Mesothelial cell of epicardium (in vitro differentiated cells): ENCODE measurements around the gene OR5AC2. TPM values are rescaled to one million over a fixed set of nuclear protein-coding genes. Genes with fewer than 3 reads are reported as not detected.
A peak's percentile ranks its signal among the peaks of the same experiment; 100 is the strongest.

ENCODE experiments used
- DNase-seq, 2 experiments: peaks; one replicate each; pipeline ENCODE4 v3.0.0; 2021; ENCODE audit warnings: low spot score in 2 of 2; ENCODE audit not compliant: unreplicated experiment in 2 of 2
- H3K27ac Mint-ChIP-seq: 2 replicates; pipeline ENCODE4 v1.8.0; 2021; ENCODE audit warnings: mixed read lengths
- H3K27me3 Mint-ChIP-seq: 2 replicates; pipeline ENCODE4 v1.8.0; 2021; ENCODE audit warnings: low read depth, mixed read lengths
- H3K36me3 Mint-ChIP-seq: 2 replicates; pipeline ENCODE4 v1.8.0; 2021; ENCODE audit warnings: mixed read lengths
- H3K4me1 Mint-ChIP-seq: 2 replicates; pipeline ENCODE4 v1.8.0; 2021; ENCODE audit warnings: mixed read lengths
- H3K4me3 Mint-ChIP-seq: 2 replicates; pipeline ENCODE4 v1.8.0; 2021; ENCODE audit warnings: mild to moderate bottlenecking, moderate library complexity, mixed read lengths
- H3K9me3 Mint-ChIP-seq: 2 replicates; pipeline ENCODE4 v1.8.0; 2021; ENCODE audit warnings: mixed read lengths
- total RNA-seq: library from RNA; stranded (reverse); gene quantifications from 3 replicates; pipeline ENCODE4 v1.2.1, GENCODE V29; 2021
- TF ChIP-seq, protein P1 (sequence below): fragments of 200-600 bp; sonication (generic); IDR thresholded peaks from one replicate; pipeline ENCODE4 v1.5.0; 2021; ENCODE audit warnings: antibody characterized with exemption; ENCODE audit not compliant: unreplicated experiment

Gene OR5AC2, protein sequence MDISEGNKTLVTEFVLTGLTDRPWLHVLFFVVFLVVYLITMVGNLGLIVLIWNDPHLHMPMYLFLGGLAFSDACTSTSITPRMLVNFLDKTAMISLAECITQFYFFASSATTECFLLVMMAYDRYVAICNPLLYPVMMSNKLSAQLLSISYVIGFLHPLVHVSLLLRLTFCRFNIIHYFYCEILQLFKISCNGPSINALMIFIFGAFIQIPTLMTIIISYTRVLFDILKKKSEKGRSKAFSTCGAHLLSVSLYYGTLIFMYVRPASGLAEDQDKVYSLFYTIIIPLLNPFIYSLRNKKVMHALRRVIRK
- not detected in 3 replicates for total RNA-seq

DNA sequence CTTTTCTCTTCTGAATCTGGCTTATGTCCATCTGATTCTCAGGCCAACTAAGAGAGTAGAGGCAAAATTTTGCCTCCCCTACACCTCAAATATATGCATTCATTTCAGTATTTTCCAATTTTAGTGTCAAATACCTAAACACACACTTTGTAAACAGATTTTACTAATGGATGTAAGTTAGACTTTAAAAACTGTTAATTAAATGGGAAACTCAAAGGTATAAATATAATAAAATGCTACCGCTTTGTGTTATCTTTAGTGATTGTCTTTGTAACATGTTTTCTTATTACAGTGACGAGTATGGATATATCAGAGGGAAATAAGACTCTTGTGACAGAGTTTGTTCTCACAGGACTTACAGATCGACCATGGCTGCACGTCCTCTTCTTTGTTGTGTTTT lies at the start of gene OR5AC2:
OR5AC2 (plus strand) TSS at position 301 of the 400 bp plus-strand sequence; CDS start at position 301, 0 bp downstream.
- Mint-ChIP-seq H3K9me3 (peaks cover 7% of the 10 kb centered on the region), H3K27ac (no peak within 1 kb of the TSS), H3K4me1 (no peaks in the 10 kb centered on the region), H3K36me3 (no peaks in the 10 kb centered on the region), H3K4me3 (no peak within 1 kb of the TSS), H3K27me3 (no peaks in the 10 kb centered on the region)
- DNase-seq, result no peak
- TF ChIP-seq, protein P1, sequence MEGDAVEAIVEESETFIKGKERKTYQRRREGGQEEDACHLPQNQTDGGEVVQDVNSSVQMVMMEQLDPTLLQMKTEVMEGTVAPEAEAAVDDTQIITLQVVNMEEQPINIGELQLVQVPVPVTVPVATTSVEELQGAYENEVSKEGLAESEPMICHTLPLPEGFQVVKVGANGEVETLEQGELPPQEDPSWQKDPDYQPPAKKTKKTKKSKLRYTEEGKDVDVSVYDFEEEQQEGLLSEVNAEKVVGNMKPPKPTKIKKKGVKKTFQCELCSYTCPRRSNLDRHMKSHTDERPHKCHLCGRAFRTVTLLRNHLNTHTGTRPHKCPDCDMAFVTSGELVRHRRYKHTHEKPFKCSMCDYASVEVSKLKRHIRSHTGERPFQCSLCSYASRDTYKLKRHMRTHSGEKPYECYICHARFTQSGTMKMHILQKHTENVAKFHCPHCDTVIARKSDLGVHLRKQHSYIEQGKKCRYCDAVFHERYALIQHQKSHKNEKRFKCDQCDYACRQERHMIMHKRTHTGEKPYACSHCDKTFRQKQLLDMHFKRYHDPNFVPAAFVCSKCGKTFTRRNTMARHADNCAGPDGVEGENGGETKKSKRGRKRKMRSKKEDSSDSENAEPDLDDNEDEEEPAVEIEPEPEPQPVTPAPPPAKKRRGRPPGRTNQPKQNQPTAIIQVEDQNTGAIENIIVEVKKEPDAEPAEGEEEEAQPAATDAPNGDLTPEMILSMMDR, result no peak

DNA sequence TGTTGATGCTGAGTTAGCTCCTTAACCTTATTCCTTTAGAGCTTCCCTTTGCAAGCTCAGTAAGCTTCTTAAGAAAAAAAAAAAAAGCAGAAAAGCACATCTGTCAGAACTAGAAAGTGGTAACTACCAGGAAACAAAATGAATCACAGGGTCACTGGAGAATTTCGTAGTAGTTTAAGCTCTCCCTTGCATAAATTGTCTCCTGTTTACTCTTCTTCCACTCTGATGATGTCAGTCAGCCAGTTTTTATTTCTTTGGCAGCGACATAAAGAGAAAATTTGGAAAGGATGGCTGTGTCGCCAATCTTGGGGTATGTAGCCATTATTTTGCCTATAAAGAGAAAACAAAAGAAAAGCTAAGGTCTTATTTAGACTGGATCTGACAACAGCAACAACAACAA lies 48.7 kb upstream of the OR5AC2 start:
- Mint-ChIP-seq H3K9me3 (peaks cover 18% of the 10 kb centered on the region), H3K4me1 (no peaks in the 10 kb centered on the region), H3K27ac (no peak overlapping the region)

DNA sequence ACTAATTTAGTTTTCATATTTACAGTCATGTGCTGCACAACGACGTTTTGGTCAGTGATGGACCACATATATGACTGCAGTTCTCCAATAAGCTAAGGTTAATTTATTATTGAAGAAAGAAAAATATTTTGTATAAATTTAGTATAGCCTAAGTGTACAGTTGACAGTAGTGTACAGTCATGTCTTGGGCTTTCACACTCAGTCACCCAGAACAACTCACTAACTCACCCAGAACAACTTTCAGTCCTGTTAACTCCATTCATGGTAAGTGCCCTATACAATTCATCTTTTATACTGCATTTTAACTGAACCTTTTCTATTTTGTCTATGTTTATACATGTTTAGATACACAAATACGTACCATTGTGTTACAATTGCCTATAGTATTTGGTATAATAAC lies 48.1 kb upstream of the OR5AC2 start:
- TF ChIP-seq, protein P1, result no peak
- Mint-ChIP-seq H3K9me3 (peaks cover 18% of the 10 kb centered on the region), H3K27ac (no peak overlapping the region), H3K4me1 (no peaks in the 10 kb centered on the region), H3K27me3 (peaks cover 30% of the 10 kb centered on the region), H3K36me3 (peaks cover 2% of the 10 kb centered on the region), H3K4me3 (no peak overlapping the region)
- DNase-seq, result no peak

More for the DNA sequence above, 48.7 kb upstream of the OR5AC2 start:
- TF ChIP-seq, protein P1, result no peak
- DNase-seq, result no peak
- Mint-ChIP-seq H3K4me3 (no peak overlapping the region), H3K36me3 (peaks cover 2% of the 10 kb centered on the region), H3K27me3 (peaks cover 32% of the 10 kb centered on the region)

DNA sequence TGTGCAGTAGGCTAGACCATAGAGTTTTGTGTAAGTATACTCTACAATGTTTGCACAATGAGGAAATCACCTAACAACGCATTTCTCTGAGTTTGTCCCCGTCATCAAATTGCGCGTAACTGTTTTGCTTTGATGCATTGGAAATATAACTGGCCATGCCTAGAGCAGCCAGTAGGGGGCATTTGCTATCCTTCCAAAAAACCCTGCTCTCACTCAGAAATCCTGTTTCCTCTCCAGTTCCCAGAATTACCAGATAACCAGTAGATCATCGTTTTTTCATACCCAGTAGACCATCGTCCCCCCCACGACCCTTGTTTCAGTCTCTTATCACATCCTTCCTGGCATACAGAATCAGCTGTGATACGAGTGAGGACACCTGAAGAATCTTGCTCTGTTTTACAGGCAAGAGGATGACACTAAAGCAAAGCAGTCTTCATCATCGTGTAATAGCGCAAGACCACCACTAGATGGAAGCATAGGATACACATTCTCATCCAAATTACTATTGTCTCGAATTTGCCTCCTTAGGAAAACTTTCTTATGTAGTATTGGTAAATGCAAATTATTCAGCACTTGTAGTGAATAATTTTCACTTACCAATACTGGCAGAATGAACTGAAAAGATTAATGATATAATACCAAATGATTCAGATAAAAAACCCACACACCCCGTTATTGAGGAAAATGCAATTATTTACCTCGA lies 47.5 kb upstream of the OR5AC2 start:
- Mint-ChIP-seq H3K27me3 (peaks cover 27% of the 10 kb centered on the region), H3K27ac (peak overlapping the region; percentile 7), H3K9me3 (peaks cover 18% of the 10 kb centered on the region), H3K36me3 (peaks cover 2% of the 10 kb centered on the region), H3K4me3 (peak overlapping the region; percentile 81), H3K4me1 (no peaks in the 10 kb centered on the region)
- DNase-seq, result peak in 1 of 2 experiments; percentile 69
- TF ChIP-seq, protein P1, result peak; percentile 96

DNA sequence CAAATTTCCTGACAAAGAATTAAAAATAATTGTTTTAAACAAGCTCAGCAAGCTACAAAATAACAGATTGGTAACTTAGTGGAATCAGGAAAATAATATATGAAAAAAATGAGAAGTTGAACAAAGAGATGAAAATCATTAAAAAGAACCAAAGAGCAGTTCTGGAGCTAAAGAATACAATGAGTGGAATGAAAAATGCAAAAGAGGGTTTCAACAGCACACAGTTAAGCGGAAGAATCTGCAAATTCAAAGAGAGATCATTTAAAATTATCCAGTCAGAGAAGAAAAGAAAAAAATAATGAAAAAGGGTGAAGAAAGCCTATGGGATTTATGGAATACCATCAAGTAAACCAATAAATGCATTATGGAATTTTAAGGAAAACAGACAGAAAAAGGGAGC lies 45.6 kb upstream of the OR5AC2 start:
- Mint-ChIP-seq H3K27me3 (peaks cover 23% of the 10 kb centered on the region), H3K27ac (no peak overlapping the region), H3K4me3 (no peak overlapping the region), H3K9me3 (peaks cover 18% of the 10 kb centered on the region), H3K4me1 (no peaks in the 10 kb centered on the region), H3K36me3 (peaks cover 2% of the 10 kb centered on the region)
- TF ChIP-seq, protein P1, result no peak
- DNase-seq, result no peak
